ENCODE measurements around the gene USP13. TPM values are rescaled to one million over a fixed set of nuclear protein-coding genes. Genes with fewer than 3 reads are reported as not detected.
"Not testable (repeated sequence)": the region's sequence is repeated elsewhere in the genome, so short reads cannot be mapped to it uniquely, and the experiment has no call there.

USP13 gene
- total RNA-seq, 6 experiments from 2014 or later: 17.1 to 25.0 (median 21.5) TPM

GRCh38 chr3:179622023-179622422, 30.8 kb upstream of the USP13 start:
- no peak for DNase-seq
- H3K36me3 Mint-ChIP-seq (ENCODE audit: low read depth): peaks cover 52% of the 10 kb centered on the region
- H3K4me1 Mint-ChIP-seq (ENCODE audit: low read depth): peaks cover 14% of the 10 kb centered on the region
- TF ChIP-seq, protein P1, sequence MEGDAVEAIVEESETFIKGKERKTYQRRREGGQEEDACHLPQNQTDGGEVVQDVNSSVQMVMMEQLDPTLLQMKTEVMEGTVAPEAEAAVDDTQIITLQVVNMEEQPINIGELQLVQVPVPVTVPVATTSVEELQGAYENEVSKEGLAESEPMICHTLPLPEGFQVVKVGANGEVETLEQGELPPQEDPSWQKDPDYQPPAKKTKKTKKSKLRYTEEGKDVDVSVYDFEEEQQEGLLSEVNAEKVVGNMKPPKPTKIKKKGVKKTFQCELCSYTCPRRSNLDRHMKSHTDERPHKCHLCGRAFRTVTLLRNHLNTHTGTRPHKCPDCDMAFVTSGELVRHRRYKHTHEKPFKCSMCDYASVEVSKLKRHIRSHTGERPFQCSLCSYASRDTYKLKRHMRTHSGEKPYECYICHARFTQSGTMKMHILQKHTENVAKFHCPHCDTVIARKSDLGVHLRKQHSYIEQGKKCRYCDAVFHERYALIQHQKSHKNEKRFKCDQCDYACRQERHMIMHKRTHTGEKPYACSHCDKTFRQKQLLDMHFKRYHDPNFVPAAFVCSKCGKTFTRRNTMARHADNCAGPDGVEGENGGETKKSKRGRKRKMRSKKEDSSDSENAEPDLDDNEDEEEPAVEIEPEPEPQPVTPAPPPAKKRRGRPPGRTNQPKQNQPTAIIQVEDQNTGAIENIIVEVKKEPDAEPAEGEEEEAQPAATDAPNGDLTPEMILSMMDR (IDR thresholded peaks at IDR 0.05): no peak
- H3K27ac Mint-ChIP-seq: no peak overlapping the region
- no peaks in the 10 kb centered on the region for H3K27me3 Mint-ChIP-seq (ENCODE audit: insufficient read depth)
- no peaks in the 10 kb centered on the region for H3K9me3 Mint-ChIP-seq
- no peak overlapping the region for H3K4me3 Mint-ChIP-seq

GRCh38 chr3:179624451-179624850, 28.4 kb upstream of the USP13 start:
- DNase-seq: peak; percentile 53
- Mint-ChIP-seq H3K4me1 (ENCODE audit: low read depth) (peaks cover 14% of the 10 kb centered on the region), H3K4me3 (no peak overlapping the region), H3K27ac (peak overlapping the region; percentile 36; the same call in 1 of the 2 replicates), H3K27me3 (ENCODE audit: insufficient read depth) (no peaks in the 10 kb centered on the region), H3K9me3 (no peaks in the 10 kb centered on the region), H3K36me3 (ENCODE audit: low read depth) (peaks cover 38% of the 10 kb centered on the region)
- TF ChIP-seq, protein P1 (IDR thresholded peaks at IDR 0.05): no peak

GRCh38 chr3:179630753-179631451, 21.9 kb upstream of the USP13 start:
- no peaks in the 10 kb centered on the region for H3K9me3 Mint-ChIP-seq
- TF ChIP-seq, protein P1 (IDR thresholded peaks at IDR 0.05): no peak

GRCh38 chr3:179640469-179640868, 12.4 kb upstream of the USP13 start:
- no peak for DNase-seq
- Mint-ChIP-seq H3K36me3 (ENCODE audit: low read depth) (no peaks in the 10 kb centered on the region), H3K4me3 (no peak overlapping the region; the same call in 1 of the 2 replicates), H3K9me3 (no peaks in the 10 kb centered on the region), H3K27ac (no peak overlapping the region), H3K4me1 (ENCODE audit: low read depth) (peaks cover 7% of the 10 kb centered on the region), H3K27me3 (ENCODE audit: insufficient read depth) (peaks cover 1% of the 10 kb centered on the region; the same call in 1 of the 2 replicates)
- TF ChIP-seq, protein P1 (IDR thresholded peaks at IDR 0.05): no peak

More at GRCh38 chr3:179630753-179631451, 21.9 kb upstream of the USP13 start:
- Mint-ChIP-seq H3K4me1 (ENCODE audit: low read depth) (no peaks in the 10 kb centered on the region), H3K27ac (no peak overlapping the region), H3K36me3 (ENCODE audit: low read depth) (peaks cover under 1% of the 10 kb centered on the region; the same call in 1 of the 2 replicates), H3K4me3 (no peak overlapping the region), H3K27me3 (ENCODE audit: insufficient read depth) (no peaks in the 10 kb centered on the region)
- no peak for DNase-seq

DNA sequence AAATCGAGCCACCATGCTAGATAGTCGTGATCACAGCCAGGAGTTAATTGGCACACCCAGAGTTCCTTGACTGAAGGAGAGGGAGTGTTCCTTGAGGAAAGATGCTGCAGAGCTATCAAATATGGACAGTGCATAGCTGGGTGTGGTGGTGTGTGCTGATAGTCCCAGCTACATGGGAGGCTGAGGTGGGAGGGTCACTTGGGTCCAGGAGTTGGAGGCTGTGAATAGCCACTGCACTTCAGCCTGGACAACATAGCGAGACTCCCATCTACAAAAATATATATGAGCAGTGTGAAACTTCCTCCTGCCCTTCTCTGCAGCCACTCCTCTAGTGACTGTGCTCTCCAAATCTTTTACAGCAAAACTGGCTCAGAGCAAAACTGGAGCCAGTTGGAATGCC, 10.0 kb upstream of the USP13 start:
- Mint-ChIP-seq H3K36me3 (ENCODE audit: low read depth) (no peaks in the 10 kb centered on the region), H3K4me3 (no peak overlapping the region), H3K27ac (no peak overlapping the region), H3K4me1 (ENCODE audit: low read depth) (peaks cover 17% of the 10 kb centered on the region), H3K27me3 (ENCODE audit: insufficient read depth) (peaks cover 3% of the 10 kb centered on the region; the same call in 1 of the 2 replicates), H3K9me3 (no peaks in the 10 kb centered on the region)
- TF ChIP-seq, protein P1 (IDR thresholded peaks at IDR 0.05): no peak
- DNase-seq: no peak

DNA sequence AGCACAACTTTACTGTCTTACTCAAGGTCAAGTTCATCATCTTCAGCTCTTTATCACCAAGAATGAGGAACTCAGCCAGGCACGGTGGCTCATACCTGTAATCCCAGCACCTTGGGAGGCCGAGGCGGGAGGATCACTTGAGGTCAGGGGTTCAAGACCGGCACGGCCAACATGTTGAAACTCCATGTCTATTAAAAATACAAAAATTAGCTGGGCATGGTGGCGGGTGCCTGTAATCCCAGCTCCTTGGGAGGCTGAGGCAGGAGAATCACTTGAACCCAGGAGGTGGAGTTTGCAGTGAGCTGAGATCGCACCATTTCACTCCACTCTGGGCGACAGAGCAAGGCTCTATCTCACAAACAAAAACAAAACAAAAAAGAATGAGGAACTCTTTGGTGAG, 9.0 kb upstream of the USP13 start:
- not testable (repeated sequence) for H3K27ac Mint-ChIP-seq; H3K36me3 Mint-ChIP-seq (ENCODE audit: low read depth)

More for the DNA sequence above, 9.0 kb upstream of the USP13 start:
- not testable (repeated sequence) for DNase-seq; H3K4me3 Mint-ChIP-seq; H3K9me3 Mint-ChIP-seq; H3K27me3 Mint-ChIP-seq (ENCODE audit: insufficient read depth)
- H3K4me1 Mint-ChIP-seq (ENCODE audit: low read depth): peaks cover 17% of the 10 kb centered on the region
